GM06990 (cell line): ENCODE data around the gene KIAA0040.

ENCODE experiments used
- DNase-seq: peaks from one replicate; pipeline ENCODE4 v3.0.0-alpha.2; 2011; ENCODE audit not compliant: insufficient read length; ENCODE audit errors: extremely low read depth
- H3K27me3 ChIP-seq: replicated peaks from 2 replicates; pipeline ENCODE4 v1.6.0; 2011; ENCODE audit warnings: low read length; ENCODE audit not compliant: control insufficient read depth, insufficient read depth
- H3K36me3 ChIP-seq: 2 replicates; pipeline ENCODE4 v1.5.1; 2011; ENCODE audit warnings: low read length; ENCODE audit not compliant: control insufficient read depth, insufficient read depth
- H3K4me3 ChIP-seq: replicated peaks from 2 replicates; pipeline ENCODE4 v1.5.1; 2011; ENCODE audit warnings: low read depth, mild to moderate bottlenecking, control low read depth, low read length
- TF ChIP-seq, protein P1 (sequence below): IDR thresholded peaks from 2 replicates; pipeline ENCODE4 v1.5.1; 2011; ENCODE audit warnings: low read length, control low read depth, mild to moderate bottlenecking, inconsistent platforms; ENCODE audit not compliant: insufficient read depth, poor library complexity, severe bottlenecking

KIAA0040 gene

GRCh38 chr1:175163702-175164101 lies 28.9 kb downstream of the KIAA0040 start:
- TF ChIP-seq, protein P1, sequence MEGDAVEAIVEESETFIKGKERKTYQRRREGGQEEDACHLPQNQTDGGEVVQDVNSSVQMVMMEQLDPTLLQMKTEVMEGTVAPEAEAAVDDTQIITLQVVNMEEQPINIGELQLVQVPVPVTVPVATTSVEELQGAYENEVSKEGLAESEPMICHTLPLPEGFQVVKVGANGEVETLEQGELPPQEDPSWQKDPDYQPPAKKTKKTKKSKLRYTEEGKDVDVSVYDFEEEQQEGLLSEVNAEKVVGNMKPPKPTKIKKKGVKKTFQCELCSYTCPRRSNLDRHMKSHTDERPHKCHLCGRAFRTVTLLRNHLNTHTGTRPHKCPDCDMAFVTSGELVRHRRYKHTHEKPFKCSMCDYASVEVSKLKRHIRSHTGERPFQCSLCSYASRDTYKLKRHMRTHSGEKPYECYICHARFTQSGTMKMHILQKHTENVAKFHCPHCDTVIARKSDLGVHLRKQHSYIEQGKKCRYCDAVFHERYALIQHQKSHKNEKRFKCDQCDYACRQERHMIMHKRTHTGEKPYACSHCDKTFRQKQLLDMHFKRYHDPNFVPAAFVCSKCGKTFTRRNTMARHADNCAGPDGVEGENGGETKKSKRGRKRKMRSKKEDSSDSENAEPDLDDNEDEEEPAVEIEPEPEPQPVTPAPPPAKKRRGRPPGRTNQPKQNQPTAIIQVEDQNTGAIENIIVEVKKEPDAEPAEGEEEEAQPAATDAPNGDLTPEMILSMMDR = no peak
- no peaks in the 10 kb centered on the region for H3K27me3 ChIP-seq
- H3K36me3 ChIP-seq = peaks cover 8% of the 10 kb centered on the region
- no peak for DNase-seq
- H3K4me3 ChIP-seq = no peak overlapping the region

DNA sequence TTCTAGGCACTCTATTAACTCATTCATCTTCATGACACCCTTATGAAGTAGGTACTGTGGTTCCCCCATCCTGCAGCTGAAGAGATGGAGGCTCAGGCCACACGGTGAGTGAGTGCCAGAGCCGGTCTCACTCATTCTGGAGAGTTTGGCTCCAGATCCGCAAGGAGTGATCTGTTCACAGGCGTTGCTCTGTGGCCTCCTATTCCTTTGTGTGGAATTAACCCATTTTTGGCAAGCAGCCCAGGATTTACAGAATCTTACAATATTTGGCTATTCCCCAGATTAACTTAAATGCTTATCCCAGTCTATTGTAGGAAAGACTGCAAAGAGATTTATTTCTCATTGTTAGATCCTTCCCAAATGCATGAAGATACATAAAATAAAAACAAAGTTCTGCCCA lies 29.6 kb downstream of the KIAA0040 start:
- DNase-seq = no peak
- TF ChIP-seq, protein P1 = no peak
- Histone ChIP-seq H3K36me3 (peaks cover 8% of the 10 kb centered on the region), H3K4me3 (no peak overlapping the region), H3K27me3 (no peaks in the 10 kb centered on the region)

DNA sequence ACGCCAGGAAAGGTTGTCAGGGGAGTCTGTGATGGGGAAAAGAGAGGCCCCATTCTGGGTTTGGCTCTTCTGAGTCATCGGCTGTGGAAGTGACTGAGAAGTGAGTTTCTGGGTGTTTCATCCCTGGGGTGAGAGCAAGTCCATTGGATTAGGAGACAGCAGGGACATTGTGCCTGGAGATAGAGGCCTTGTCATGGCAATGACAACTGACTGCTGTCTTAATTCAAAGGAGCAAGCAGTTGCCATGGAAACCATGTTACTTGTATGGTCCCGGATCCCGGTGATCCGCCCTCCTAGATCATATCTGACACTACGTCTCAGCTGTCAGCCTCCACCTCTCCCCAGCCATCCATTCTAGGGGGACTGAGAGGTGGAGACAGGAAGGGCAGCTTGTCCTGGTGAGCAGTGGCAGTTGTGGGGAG lies 34.4 kb downstream of the KIAA0040 start:
- Histone ChIP-seq H3K27me3 (no peaks in the 10 kb centered on the region), H3K4me3 (no peak overlapping the region), H3K36me3 (peaks cover 4% of the 10 kb centered on the region; the same call in 1 of the 2 replicates)
- TF ChIP-seq, protein P1 = no peak
- no peak for DNase-seq

DNA sequence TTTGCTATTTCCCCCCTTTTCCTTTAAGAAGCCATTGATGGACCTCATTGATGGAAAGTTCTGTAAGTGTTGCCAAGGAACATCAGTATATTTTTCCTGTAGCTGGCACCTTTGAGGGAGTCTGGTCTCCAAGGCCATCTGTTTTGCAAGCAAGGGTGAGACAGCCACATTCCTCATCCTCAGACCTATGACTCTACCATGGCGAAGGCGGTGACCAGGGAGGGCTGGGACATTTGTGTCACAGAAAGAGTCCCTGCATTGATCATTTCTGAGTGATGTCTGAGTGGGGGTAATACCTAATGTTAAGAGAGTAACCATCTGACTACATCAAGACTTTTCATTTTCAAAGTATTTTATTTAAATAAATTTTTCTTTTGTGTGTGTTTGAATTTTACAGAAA lies 35.4 kb downstream of the KIAA0040 start:
- no peaks in the 10 kb centered on the region for H3K27me3 ChIP-seq
- DNase-seq = no peak
- no peak overlapping the region for H3K4me3 ChIP-seq
- H3K36me3 ChIP-seq = peaks cover 4% of the 10 kb centered on the region; the same call in 1 of the 2 replicates
- TF ChIP-seq, protein P1 = no peak

DNA sequence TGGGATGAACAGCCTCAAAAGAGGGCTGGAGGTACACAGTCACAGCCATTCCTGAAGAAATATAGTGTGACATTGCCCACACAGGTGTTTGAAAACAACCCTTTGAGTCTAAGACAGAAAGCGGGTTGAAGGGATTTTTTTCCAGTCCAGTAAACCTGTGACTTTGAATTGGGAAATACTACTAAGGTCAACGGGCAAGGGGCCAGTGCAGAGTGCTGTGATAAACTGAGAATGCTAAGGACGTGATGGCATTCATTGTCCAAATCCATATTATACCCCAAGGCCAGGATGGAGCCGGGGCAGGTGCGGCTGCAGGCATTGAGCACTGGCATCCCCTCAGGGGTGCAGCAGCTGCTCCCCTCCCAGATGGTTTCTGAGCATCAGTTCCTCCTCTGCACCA lies 36.6 kb downstream of the KIAA0040 start:
- peaks cover 4% of the 10 kb centered on the region; the same call in 1 of the 2 replicates for H3K36me3 ChIP-seq
- DNase-seq = no peak
- TF ChIP-seq, protein P1 = no peak
- no peak overlapping the region for H3K4me3 ChIP-seq
- H3K27me3 ChIP-seq = no peaks in the 10 kb centered on the region

GRCh38 chr1:175155473-175155856 lies 37.1 kb downstream of the KIAA0040 start:
- no peaks in the 10 kb centered on the region for H3K27me3 ChIP-seq
- H3K36me3 ChIP-seq = peaks cover under 1% of the 10 kb centered on the region; the same call in 1 of the 2 replicates
- TF ChIP-seq, protein P1 = no peak
- DNase-seq = no peak
- no peak overlapping the region for H3K4me3 ChIP-seq
